CD4-positive, alpha-beta T cell treated with Interleukin-15 for 4 hours (primary cell): ENCODE data around the gene TMEM222.

ENCODE experiments used
- DNase-seq: peaks from one replicate; pipeline ENCODE4 v3.0.0-alpha.2; 2020; ENCODE audit warnings: low spot score

TMEM222 gene

GRCh38 chr1:27342391-27342777 is 20.4 kb downstream of the TMEM222 start:
- peak; percentile 41 for DNase-seq

- DNase-seq, result peak; percentile 83
Measured at GRCh38 chr1:27342778-27343638, 21.0 kb downstream of the TMEM222 start.

- DNase-seq, result no peak
Measured at GRCh38 chr1:27343639-27344025, 21.7 kb downstream of the TMEM222 start.

GRCh38 chr1:27345272-27345671 is 23.3 kb downstream of the TMEM222 start:
- DNase-seq, result no peak

GRCh38 chr1:27346357-27346756 is 24.4 kb downstream of the TMEM222 start:
- no peak for DNase-seq

- DNase-seq, result no peak
Measured at GRCh38 chr1:27346991-27347624, 25.1 kb downstream of the TMEM222 start.

GRCh38 chr1:27348861-27349783 is 27.2 kb downstream of the TMEM222 start:
- peak; percentile 28 for DNase-seq

- DNase-seq, result peak; percentile 14
Measured at GRCh38 chr1:27349784-27350662, 28.1 kb downstream of the TMEM222 start.

GRCh38 chr1:27350663-27351540 is 28.9 kb downstream of the TMEM222 start:
- DNase-seq, result no peak

- no peak for DNase-seq
Measured at GRCh38 chr1:27351541-27352107, 29.7 kb downstream of the TMEM222 start.

- DNase-seq, result no peak
Measured at GRCh38 chr1:27353166-27353565, 31.2 kb downstream of the TMEM222 start.

GRCh38 chr1:27353629-27354028 is 31.7 kb downstream of the TMEM222 start:
- no peak for DNase-seq

- no peak for DNase-seq
Measured at GRCh38 chr1:27355683-27356082, 33.7 kb downstream of the TMEM222 start.

GRCh38 chr1:27356277-27356618 is 34.3 kb downstream of the TMEM222 start:
- DNase-seq, result no peak

GRCh38 chr1:27356619-27357280 is 34.8 kb downstream of the TMEM222 start:
- peak; percentile 40 for DNase-seq

GRCh38 chr1:27357281-27358037 is 35.5 kb downstream of the TMEM222 start:
- peak; percentile 81 for DNase-seq

- DNase-seq, result no peak
Measured at GRCh38 chr1:27358038-27358927, 36.3 kb downstream of the TMEM222 start.

GRCh38 chr1:27358928-27359313 is 37.0 kb downstream of the TMEM222 start:
- no peak for DNase-seq
